Neural progenitor cell (in vitro differentiated cells): ENCODE results near the gene R3HDM1.

ENCODE experiments used
- CTCF ChIP-seq: fragments of 200-600 bp; sonication (generic); IDR thresholded peaks from 2 replicates; pipeline ENCODE4 v1.5.1; 2017; ENCODE audit warnings: antibody characterized with exemption, mild to moderate bottlenecking
- EZH2phosphoT487 ChIP-seq: fragments of 200-600 bp; sonication (generic); IDR thresholded peaks from 2 replicates; pipeline ENCODE4 v1.6.1; 2017; ENCODE audit warnings: antibody characterized with exemption

GRCh38 chr2:135586148-135586547, 54.9 kb downstream of the R3HDM1 start:
- TF ChIP-seq CTCF, result no peak
- TF ChIP-seq EZH2phosphoT487, result no peak
